Activated gamma-delta T cell (primary cell): ENCODE measurements around the gene C4B.
A peak's percentile ranks its signal among the peaks of the same experiment; 100 is the strongest.
"Not testable (repeated sequence)": the region's sequence is repeated elsewhere in the genome, so short reads cannot be mapped to it uniquely, and the experiment has no call there.

ENCODE experiments used
- DNase-seq: peaks from one replicate; lab custom pipeline; 2025; lab: John Stamatoyannopoulos, UW
- total RNA-seq, 2 donors: gene quantifications; one replicate each; lab custom pipeline; 2026; lab: John Stamatoyannopoulos, UW

C4B gene
- 0.10 to 1.3 reads per million in 2 donors for total RNA-seq

DNA sequence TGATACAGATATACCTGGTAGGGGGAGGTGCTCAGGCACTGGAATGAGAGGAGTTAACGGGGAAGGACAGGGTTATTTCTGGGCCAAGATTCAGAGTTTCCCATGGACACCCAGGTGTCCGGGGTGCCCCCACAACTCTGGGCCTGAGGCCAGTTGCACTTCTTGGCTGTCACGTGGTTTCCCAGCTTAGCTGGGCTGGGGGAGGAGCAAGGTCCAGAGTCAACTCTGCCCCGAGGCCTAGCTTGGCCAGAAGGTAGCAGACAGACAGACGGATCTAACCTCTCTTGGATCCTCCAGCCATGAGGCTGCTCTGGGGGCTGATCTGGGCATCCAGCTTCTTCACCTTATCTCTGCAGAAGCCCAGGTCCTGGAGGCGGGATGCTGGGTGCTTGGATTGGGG lies at the start of gene C4B:
TSS of gene C4B (plus strand) at position 249 of the 400 bp plus-strand sequence. CDS start at position 300, 51 bp downstream.
- not testable (repeated sequence) for DNase-seq

- DNase-seq: no peak
Measured at GRCh38 chr6:31965700-31966099, 48.9 kb upstream of the C4B start.

- no peak for DNase-seq
Measured at GRCh38 chr6:31966506-31966905, 48.1 kb upstream of the C4B start.

GRCh38 chr6:31966997-31967925 lies 47.3 kb upstream of the C4B start:
- DNase-seq: no peak

- no peak for DNase-seq
Measured at GRCh38 chr6:31967926-31968320, 46.7 kb upstream of the C4B start.

DNA sequence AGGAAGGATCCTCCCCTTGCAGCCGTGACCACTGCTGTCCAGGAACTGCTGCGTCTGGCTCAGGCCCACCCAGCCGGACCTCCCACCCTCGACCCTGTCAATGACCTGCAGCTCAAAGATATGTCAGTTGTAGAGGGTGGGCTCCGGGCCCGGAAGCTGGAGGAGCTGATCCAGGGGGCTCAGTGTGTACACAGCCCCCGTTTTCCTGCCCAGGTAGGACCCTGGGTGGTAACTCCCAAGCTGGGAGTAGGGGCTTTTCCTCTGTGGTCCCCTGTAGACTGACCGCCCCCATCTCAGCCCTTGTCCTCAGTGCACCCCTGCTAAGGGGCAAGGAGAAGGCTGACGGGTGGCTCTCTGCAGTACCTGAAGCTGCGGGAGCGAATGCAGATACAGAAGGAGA lies 46.3 kb upstream of the C4B start:
- DNase-seq: no peak

DNA sequence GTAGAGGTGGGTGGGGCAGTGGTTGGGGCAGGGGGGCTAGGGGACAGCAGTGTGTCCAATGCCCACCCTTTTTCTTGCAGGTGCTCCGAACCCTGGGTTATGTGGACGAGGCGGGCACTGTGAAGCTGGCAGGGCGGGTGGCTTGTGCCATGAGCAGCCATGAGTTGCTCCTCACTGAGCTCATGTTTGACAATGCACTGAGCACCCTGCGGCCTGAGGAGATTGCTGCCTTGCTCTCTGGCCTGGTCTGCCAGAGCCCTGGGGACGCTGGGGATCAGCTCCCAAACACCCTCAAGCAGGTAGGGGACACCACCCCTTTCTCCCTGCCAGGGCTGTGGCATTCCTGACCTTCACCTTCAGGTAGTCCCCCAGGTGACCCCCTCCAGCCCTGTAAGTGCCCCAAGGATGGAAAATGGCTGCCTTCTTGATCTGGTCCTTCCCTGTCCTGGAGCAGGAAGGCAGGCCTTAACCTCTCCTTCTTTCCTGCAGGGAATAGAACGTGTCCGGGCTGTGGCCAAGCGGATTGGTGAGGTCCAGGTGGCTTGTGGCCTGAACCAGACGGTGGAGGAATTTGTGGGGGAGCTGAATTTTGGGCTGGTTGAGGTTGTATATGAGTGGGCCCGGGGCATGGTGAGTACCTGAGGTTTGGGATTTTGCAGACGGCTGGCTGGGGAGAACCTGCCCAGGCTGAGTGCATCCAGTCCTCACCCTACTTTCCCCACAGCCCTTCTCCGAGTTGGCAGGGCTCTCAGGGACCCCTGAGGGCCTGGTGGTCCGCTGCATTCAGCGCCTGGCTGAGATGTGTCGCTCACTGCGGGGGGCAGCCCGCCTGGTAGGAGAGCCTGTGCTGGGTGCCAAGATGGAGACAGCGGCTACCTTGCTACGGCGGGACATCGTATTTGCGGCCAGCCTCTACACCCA lies 45.5 kb upstream of the C4B start:
- DNase-seq: no peak

GRCh38 chr6:31969712-31970603 lies 44.6 kb upstream of the C4B start:
- no peak for DNase-seq

- DNase-seq: no peak
Measured at GRCh38 chr6:31970604-31971271, 43.9 kb upstream of the C4B start.

DNA sequence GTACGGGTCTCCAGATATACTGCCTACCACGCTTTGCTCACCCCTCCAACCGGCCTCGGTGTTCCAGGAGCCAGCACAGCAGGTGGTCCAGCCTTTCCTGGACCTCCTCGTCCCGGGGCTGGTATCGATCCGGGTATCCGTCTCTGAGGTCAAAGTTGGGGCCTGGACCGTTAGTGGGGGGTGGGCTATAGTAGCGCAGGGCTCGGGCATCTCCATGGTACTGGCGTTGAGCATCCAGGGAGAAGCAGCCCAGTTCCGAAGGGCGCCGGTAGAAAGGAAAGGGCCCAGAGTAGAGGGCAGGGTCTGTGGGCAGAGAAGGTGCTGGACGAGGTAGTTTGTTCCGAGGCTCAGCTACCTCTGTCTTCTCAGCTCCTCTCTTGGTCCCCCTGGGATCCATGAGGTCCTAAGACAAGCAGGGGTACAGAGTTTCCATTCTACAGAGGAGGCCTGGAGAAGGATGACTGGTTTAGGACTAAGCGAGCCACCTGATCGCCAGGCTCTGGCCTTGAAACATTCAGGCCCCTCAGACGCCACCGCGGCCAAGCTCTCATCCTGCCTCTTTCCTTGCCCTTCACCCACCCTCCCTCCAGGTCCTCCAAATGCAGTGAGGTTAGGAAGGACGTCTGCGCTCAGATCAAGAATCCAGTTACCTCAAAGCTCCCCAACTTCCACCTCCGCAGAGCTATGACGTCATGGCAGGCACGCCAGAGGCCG lies 43.2 kb upstream of the C4B start:
- no peak for DNase-seq

DNA sequence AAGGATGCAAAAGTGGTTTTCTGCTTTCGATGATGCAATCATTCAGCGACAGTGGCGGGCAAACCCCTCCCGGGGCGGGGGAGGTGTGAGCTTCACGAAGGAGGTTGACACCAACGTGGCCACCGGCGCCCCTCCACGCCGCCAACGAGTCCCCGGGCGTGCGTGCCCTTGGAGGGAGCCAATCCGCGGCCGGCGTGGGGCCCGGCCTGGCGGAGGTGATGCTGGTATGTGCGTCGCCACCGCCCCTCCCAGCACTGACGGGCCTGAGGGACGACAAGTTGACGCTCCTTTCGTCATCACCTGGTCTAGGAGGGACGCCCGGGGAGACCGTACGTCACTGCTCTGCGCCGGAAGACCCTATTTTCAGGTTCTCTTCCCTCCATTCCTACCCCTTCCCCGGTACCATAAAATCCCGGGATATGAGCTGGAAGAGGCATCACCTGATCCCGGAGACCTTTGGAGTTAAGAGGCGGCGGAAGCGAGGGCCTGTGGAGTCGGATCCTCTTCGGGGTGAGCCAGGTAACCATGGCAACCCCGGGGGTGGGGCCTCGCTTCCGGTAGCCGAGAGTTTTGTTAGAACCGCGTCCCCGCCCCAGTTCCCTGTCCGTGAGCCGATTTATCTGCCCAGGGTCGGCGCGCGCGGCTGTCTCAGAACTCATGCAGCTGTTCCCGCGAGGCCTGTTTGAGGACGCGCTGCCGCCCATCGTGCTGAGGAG lies 42.4 kb upstream of the C4B start, which contains the start of gene DXO:
TSS of gene DXO (minus strand) at position 146 of the 716 bp plus-strand sequence. CDS start 463 bp downstream, outside the sequence.
- DNase-seq: peak; percentile 99

- DNase-seq: no peak
Measured at GRCh38 chr6:31972709-31973350, 41.8 kb upstream of the C4B start.

GRCh38 chr6:31976065-31976464 lies 38.5 kb upstream of the C4B start:
- not testable (repeated sequence) for DNase-seq

DNA sequence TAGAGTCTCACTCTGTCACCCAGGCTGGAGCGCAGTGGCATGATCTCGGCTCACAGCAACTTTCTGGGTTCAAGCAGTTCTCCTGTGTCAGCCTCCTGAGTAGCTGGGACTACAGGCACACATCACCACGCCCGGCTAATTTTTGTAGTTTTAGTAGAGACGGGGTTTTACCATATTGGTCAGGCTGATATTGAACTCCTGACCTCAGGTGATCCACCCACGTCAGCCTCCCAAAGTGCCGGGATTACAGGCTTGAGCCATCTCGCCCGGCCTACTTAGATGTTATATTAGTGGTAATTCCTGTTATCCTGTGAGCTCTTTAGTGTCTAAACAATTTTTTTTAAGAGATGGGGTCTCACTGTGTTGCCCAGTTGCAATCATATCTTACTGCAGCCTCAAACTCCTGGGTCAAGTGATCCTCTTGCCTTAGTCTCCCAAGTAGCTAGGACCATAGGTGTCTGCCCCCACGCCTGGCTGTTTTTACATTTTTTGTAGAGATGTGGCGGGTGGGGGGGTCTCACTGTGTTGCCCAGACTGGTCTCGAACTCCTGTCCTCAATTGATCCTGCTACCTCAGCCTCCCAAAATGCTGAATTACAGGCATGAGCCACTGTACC lies 36.7 kb upstream of the C4B start:
- no peak for DNase-seq

GRCh38 chr6:31978831-31979230 lies 35.8 kb upstream of the C4B start:
- DNase-seq: no peak

DNA sequence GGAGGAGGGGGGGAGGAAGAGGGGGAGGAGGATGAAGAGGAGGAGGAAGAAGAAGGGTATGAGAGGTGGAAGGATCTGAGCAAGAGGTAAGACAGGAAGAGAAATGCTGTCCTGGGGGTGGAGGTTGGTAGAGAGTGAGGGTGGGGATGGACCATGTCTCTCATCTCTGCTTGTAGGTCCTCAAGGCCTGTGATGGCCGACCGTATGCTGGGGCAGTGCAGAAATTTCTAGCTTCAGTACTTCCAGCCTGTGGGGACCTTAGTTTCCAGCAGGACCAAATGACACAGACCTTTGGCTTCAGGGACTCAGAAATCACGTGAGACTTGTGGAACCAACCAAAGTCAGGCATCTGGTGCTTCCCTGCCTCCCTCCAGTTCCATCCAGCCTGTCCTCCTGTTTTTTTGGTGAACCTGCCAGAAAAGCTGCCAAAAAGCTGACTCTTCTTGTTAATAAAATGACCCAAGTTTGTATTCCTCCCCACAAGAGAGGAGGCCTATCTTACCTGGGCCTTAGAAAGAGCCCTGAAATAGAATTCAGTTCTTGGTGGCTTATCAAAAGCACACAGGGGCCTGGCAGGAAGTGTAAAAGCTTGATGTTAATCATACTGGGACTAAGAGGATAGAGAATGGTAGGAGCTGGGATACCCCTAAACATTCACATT lies 35.2 kb upstream of the C4B start:
- DNase-seq: no peak

DNA sequence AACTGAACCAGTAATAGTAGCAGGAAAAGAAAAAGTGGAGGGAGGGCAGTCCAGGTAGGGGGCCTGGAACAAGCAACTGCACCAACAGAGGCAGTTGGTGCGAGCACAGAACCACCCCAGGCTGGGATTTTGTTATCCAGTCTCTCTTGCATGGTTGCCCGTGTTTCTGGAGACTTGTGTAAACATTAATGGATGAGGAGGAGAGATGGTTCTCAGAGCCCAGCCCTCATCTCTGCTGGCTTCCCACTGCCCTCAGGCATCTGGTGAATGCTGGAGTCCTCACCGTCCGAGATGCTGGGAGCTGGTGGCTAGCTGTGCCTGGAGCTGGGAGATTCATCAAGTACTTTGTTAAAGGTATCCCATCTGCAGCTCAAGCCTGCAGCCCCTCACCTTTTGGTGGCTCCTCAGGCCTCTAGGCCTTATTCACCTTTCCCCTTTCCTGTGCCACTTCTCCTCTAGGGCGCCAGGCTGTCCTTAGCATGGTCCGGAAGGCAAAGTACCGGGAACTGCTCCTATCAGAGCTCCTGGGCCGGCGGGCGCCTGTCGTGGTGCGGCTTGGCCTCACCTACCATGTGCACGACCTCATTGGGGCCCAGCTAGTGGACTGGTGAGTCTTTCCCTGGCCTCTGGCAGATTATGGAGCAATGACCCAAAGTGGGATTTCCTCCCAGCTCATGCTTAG lies 34.3 kb upstream of the C4B start:
- DNase-seq: not testable (repeated sequence)
